OCI-LY3 (cell line): ENCODE measurements around the gene AP3B2.

Experiments used
- H2AFZ ChIP-seq: fragments of 200-600, 300-600 bp; shearing (Covaris generic); 2 replicates; pipeline ENCODE4 v1.6.0; 2014; ENCODE audit warnings: antibody characterized with exemption, low read depth, low read length
- H3K27ac ChIP-seq: fragments of 200-600, 300-600 bp; sonication (generic); 2 replicates; pipeline ENCODE4 v1.5.1; 2014; ENCODE audit warnings: mild to moderate bottlenecking, low read length, moderate library complexity, mixed read lengths
- H3K27me3 ChIP-seq: fragments of 200-600, 300-600 bp; sonication (generic); 2 replicates; pipeline ENCODE4 v1.6.1; 2014; ENCODE audit warnings: low read depth, low read length, mixed read lengths
- H3K36me3 ChIP-seq: fragments of 200-600, 300-600 bp; sonication (generic); replicated peaks from 2 replicates; pipeline ENCODE3; 2014; ENCODE audit warnings: low read depth, low read length, mixed read lengths
- H3K4me1 ChIP-seq: fragments of 300-600, 200-600 bp; sonication (generic); 2 replicates; pipeline ENCODE4 v1.6.1; 2014; ENCODE audit warnings: low read length, mixed read lengths
- H3K4me2 ChIP-seq: fragments of 200-600, 300-600 bp; sonication (generic); 2 replicates; pipeline ENCODE4 v1.6.1; 2014; ENCODE audit warnings: low read length, mixed read lengths
- H3K4me3 ChIP-seq: fragments of 300-600, 200-600 bp; sonication (generic); 2 replicates; pipeline ENCODE4 v1.5.1; 2014; ENCODE audit warnings: antibody characterized with exemption, mild to moderate bottlenecking, low read length, moderate library complexity
- H3K79me2 ChIP-seq: fragments of 300-600, 200-600 bp; shearing (Covaris generic); 2 replicates; pipeline ENCODE4 v1.6.1; 2014; ENCODE audit warnings: mild to moderate bottlenecking, low read length, mixed read lengths
- H3K9ac ChIP-seq: fragments of 300-600, 200-600 bp; shearing (Covaris generic); 2 replicates; pipeline ENCODE4 v1.6.0; 2014; ENCODE audit warnings: mild to moderate bottlenecking, low read length, moderate library complexity
- H3K9me3 ChIP-seq: fragments of 200-600, 300-600 bp; shearing (Covaris generic); 2 replicates; pipeline ENCODE4 v1.6.1; 2014; ENCODE audit warnings: low read length, mixed read lengths; ENCODE audit not compliant: insufficient read depth
- H4K20me1 ChIP-seq: fragments of 200-600, 300-600 bp; sonication (generic); 2 replicates; pipeline ENCODE4 v1.6.1; 2016; ENCODE audit warnings: low read length, mixed read lengths; ENCODE audit not compliant: insufficient read depth
- EZH2phosphoT487 ChIP-seq: fragments of 200-600 bp; shearing (Covaris generic); IDR thresholded peaks from 2 replicates; pipeline ENCODE4 v1.6.1; 2018; ENCODE audit warnings: antibody characterized with exemption, mixed run types, low read depth
- TF ChIP-seq, protein P1 (sequence below): fragments of 200-600, 300-600 bp; sonication (generic); IDR thresholded peaks from 2 replicates; pipeline ENCODE4 v1.5.1; 2014; ENCODE audit warnings: antibody characterized with exemption, low read length, low read depth

Gene AP3B2

GRCh38 chr15:82642656-82643055 is 67.0 kb downstream of the AP3B2 start:
- Histone ChIP-seq H3K36me3 (no peaks in the 10 kb centered on the region), H3K79me2 (no peaks in the 10 kb centered on the region), H3K9me3 (no peaks in the 10 kb centered on the region), H3K27me3 (peaks cover 58% of the 10 kb centered on the region), H3K4me2 (no peak overlapping the region), H4K20me1 (no peaks in the 10 kb centered on the region), H3K4me3 (no peak overlapping the region), H2AFZ (no peak overlapping the region), H3K27ac (no peak overlapping the region), H3K4me1 (no peaks in the 10 kb centered on the region), H3K9ac (no peak overlapping the region)
- TF ChIP-seq, protein P1, sequence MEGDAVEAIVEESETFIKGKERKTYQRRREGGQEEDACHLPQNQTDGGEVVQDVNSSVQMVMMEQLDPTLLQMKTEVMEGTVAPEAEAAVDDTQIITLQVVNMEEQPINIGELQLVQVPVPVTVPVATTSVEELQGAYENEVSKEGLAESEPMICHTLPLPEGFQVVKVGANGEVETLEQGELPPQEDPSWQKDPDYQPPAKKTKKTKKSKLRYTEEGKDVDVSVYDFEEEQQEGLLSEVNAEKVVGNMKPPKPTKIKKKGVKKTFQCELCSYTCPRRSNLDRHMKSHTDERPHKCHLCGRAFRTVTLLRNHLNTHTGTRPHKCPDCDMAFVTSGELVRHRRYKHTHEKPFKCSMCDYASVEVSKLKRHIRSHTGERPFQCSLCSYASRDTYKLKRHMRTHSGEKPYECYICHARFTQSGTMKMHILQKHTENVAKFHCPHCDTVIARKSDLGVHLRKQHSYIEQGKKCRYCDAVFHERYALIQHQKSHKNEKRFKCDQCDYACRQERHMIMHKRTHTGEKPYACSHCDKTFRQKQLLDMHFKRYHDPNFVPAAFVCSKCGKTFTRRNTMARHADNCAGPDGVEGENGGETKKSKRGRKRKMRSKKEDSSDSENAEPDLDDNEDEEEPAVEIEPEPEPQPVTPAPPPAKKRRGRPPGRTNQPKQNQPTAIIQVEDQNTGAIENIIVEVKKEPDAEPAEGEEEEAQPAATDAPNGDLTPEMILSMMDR: no peak
- no peak for TF ChIP-seq EZH2phosphoT487

GRCh38 chr15:82641129-82641798 is 68.4 kb downstream of the AP3B2 start:
- H2AFZ ChIP-seq: no peak overlapping the region
- no peak overlapping the region for H3K9ac ChIP-seq
- H3K4me2 ChIP-seq: no peak overlapping the region
- peaks cover 72% of the 10 kb centered on the region for H3K27me3 ChIP-seq
- no peaks in the 10 kb centered on the region for H3K4me1 ChIP-seq
- H3K9me3 ChIP-seq: no peaks in the 10 kb centered on the region
- H3K4me3 ChIP-seq: no peak overlapping the region
- no peak overlapping the region for H3K27ac ChIP-seq
- no peaks in the 10 kb centered on the region for H3K36me3 ChIP-seq
- no peaks in the 10 kb centered on the region for H4K20me1 ChIP-seq
- TF ChIP-seq, protein P1: no peak
- TF ChIP-seq EZH2phosphoT487: no peak
- no peaks in the 10 kb centered on the region for H3K79me2 ChIP-seq

DNA sequence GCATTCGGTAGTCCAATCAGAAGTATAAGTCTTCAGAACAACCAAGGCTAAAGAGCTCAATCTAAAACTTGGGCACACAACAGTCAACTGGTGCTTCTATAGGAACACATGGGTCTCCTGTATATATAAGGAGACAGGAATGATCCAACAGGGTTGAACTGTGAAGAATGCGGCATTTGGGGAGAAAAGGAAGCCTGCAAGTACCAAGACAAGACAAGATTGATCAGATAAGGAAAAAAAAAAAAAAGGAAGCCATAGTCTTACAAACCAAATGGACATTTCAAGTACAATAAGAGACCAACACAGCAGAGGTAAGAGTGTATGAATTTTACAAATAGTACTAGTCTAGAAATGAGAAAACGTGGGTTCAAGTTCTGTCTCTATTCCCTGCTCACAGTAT is 69.0 kb downstream of the AP3B2 start:
- Histone ChIP-seq H2AFZ (no peak overlapping the region), H3K27ac (no peak overlapping the region), H3K9ac (no peak overlapping the region), H3K4me1 (no peaks in the 10 kb centered on the region), H4K20me1 (no peaks in the 10 kb centered on the region), H3K9me3 (no peaks in the 10 kb centered on the region), H3K36me3 (no peaks in the 10 kb centered on the region), H3K27me3 (peaks cover 78% of the 10 kb centered on the region), H3K79me2 (no peaks in the 10 kb centered on the region), H3K4me2 (no peak overlapping the region), H3K4me3 (no peak overlapping the region)
- TF ChIP-seq, protein P1: no peak
- no peak for TF ChIP-seq EZH2phosphoT487

GRCh38 chr15:82635798-82636197 is 73.9 kb downstream of the AP3B2 start:
- no peak overlapping the region for H3K4me3 ChIP-seq
- H3K27ac ChIP-seq: no peak overlapping the region
- H3K9me3 ChIP-seq: no peaks in the 10 kb centered on the region
- no peaks in the 10 kb centered on the region for H3K36me3 ChIP-seq
- no peaks in the 10 kb centered on the region for H3K4me1 ChIP-seq
- peaks cover 53% of the 10 kb centered on the region for H3K27me3 ChIP-seq
- no peaks in the 10 kb centered on the region for H3K79me2 ChIP-seq
- H3K4me2 ChIP-seq: no peak overlapping the region
- H3K9ac ChIP-seq: no peak overlapping the region
- H2AFZ ChIP-seq: no peak overlapping the region
- no peaks in the 10 kb centered on the region for H4K20me1 ChIP-seq
- TF ChIP-seq, protein P1: no peak
- TF ChIP-seq EZH2phosphoT487: no peak
